HK-2 (cell line): ENCODE data around the gene EFTUD2.
"Not testable (repeated sequence)": the region's sequence is repeated elsewhere in the genome, so short reads cannot be mapped to it uniquely, and the experiment has no call there.

Experiments used
- DNase-seq: peaks from one replicate; pipeline ENCODE4 v3.0.0-alpha.2; 2018; ENCODE audit not compliant: unreplicated experiment

The EFTUD2 gene

GRCh38 chr17:44899074-44899782 is at the start of gene EFTUD2:
Gene EFTUD2, minus strand, starts transcription at chr17:44899445. Its CDS starts 4,924 bp downstream, at chr17:44894521.
- peak; percentile 89 for DNase-seq

- no peak for DNase-seq
Measured at GRCh38 chr17:44948315-44948795, 49.1 kb upstream of the EFTUD2 start.

- peak; percentile 95 for DNase-seq
Measured at GRCh38 chr17:44947461-44948314, 48.4 kb upstream of the EFTUD2 start, which contains the start of gene KIF18B. Gene KIF18B, minus strand, starts transcription at chr17:44947773. Its CDS starts 11,429 bp downstream, at chr17:44936344.

- DNase-seq: not testable (repeated sequence)
Measured at GRCh38 chr17:44945652-44946051, 46.4 kb upstream of the EFTUD2 start.

DNA sequence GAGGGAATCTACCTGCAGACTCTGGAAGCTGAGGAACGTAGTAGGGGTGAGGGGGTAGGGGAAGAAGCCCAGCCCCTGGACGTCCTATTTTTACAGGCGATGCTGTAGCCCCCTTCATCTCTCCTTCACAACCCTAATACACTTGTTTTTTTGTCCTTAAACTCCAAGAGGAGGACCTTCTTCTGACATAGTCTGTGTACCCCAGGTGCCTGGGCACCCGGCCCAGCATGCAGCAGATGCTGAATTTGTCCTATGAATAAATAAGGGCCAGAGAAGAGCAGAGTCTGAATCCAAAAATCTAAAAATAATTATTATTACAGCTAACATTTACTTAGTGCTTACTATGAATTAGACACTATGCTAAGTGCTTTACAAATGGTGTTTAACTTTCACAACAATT is 43.2 kb upstream of the EFTUD2 start:
- DNase-seq: no peak

- no peak for DNase-seq
Measured at GRCh38 chr17:44941712-44942331, 42.6 kb upstream of the EFTUD2 start.

GRCh38 chr17:44940768-44941167 is 41.5 kb upstream of the EFTUD2 start:
- no peak for DNase-seq

- no peak for DNase-seq
Measured at GRCh38 chr17:44940317-44940716, 41.1 kb upstream of the EFTUD2 start.

DNA sequence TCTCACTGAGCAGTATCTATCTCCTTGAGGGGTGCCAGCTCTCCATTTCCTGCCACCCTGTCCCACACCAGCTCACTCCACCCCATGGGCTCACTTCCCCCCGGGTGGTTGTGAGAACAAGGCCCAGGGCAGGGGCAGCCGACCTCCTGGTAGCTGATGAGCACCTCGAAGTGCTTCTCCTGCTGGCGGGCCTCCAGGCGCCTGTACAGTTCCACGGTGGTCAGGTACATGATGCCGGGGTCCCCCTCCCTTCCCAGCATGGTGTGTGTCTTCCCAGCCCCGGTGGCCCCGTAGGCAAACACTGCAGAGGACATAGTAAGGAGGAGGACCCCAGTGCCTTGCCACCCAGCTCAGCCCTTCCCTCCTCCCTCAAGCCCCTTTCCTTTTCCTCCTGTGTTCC is 35.9 kb upstream of the EFTUD2 start:
- DNase-seq: no peak

DNA sequence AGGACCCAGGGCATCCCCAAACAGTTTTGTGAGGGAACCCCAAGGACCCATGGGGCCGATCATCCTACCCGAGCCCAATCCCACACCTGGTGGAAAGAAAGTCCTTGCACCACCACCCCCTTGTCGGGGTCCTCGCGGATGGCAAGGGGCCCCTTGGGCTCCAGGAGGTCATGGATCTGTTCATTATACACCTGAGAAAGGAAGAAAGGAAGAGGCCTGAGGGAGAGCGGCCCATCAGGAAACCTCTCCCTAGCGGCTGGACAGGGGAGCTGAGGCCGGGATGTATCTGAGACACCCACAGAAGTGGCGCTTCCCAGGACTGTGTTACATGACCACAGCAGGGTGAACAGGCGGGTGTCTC is 35.5 kb upstream of the EFTUD2 start:
- no peak for DNase-seq

- no peak for DNase-seq
Measured at GRCh38 chr17:44933824-44934744, 34.8 kb upstream of the EFTUD2 start.

DNA sequence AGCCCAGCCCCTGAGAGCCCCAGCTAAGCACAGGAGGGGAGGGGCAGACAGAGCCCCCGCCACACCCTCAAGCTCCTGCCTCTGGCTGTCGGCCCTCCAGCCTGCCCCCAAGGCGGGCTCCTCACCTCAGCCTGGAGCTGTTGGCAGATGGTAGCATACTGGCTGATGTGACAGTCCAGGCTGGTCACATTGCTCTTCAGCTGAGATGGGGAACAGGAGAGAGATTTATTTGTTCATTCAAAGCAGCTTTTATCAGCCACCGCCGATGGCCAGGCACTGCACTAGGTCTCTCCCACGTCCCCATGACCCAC is 33.5 kb upstream of the EFTUD2 start:
- DNase-seq: no peak

GRCh38 chr17:44932096-44932786 is 33.0 kb upstream of the EFTUD2 start:
- no peak for DNase-seq

DNA sequence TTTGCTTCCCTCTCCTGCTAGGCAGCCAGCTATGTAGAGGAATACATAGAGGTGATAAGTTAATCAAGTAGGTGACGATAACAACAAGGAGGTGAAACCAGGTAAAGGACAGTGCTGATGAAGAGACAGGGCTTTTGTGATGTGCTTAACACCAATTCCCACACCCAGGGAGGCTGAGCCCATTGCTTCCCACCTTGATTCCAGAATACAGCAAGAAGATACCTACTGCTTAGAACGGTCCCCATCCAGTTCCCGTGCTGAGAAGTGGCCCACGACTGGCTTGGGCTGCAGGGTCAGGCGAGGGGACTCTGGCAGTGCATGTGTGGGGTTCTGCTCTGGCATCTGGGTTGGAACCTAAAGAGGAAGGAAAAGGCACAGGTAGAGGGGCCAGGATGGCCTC is 32.1 kb upstream of the EFTUD2 start:
- no peak for DNase-seq

- DNase-seq: no peak
Measured at GRCh38 chr17:44930667-44931066, 31.4 kb upstream of the EFTUD2 start.

GRCh38 chr17:44928950-44929720 is 29.9 kb upstream of the EFTUD2 start:
- DNase-seq: no peak

- DNase-seq: no peak
Measured at GRCh38 chr17:44928136-44928535, 28.9 kb upstream of the EFTUD2 start.

DNA sequence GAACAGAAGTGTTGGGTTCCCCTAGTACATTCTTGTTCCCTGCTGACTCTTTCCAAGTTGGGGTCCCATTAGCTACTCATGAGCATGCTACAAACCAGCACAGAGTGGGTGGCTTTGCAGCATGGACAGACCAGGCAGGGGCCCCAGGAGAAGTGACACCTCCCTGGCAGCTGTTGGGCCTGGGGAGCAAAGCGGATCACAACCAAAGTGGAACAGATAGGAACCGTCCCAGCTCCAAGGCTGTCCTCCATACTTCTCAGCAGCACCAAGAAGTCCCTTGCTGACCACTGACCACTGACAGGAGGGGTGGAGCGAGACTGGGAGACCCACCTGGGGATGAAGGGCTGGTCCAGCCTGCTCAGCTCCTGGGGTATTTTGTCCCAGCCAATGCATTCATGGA is 28.5 kb upstream of the EFTUD2 start:
- no peak for DNase-seq

DNA sequence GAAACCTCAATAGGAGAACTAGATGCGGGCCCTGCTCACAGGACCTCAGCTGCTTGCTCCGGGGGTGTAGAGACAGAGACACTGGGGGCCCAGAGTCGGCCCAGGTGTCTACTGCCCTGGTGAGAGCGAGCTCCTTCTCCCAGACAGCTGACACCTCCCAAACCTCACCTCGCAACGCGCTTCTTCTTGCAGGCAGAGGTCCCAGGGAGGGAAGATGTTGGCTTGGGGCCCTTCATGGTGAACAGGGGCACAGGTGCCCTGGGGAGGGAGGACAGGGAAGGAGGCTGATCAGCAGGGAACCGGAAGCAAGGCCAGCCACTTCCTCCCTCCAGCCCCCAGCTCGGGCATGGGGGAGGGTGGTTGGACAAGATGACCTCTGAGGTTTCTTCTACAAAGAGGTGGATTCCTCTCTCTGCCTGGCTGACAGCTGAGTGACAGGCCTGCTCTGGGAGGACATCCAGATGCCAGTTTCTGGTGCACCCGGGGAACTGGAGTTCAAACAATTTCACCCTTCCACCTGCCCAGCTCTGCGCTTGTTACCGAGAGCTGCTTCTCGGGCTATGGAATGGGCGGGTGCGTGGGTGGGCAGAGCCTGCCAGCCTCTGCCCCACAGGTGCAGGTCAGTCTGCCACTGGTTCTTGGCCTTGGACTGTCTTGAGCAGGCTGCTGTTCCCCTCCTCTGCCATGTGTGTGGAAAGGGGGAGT is 27.7 kb upstream of the EFTUD2 start:
- no peak for DNase-seq
